T-helper 1 cell treated with Interleukin-12 subunit alpha and Interleukin-12 subunit beta and Interleukin-4 antibody, amounts not matched to agents 30 μg/mL and 1 μg/mL, for 36 hours (primary cell): ENCODE results near the gene FAM76B.
A peak's percentile ranks its signal among the peaks of the same experiment; 100 is the strongest.
"Not testable (repeated sequence)": the region's sequence is repeated elsewhere in the genome, so short reads cannot be mapped to it uniquely, and the experiment has no call there.

ENCODE experiments used
- H3K27ac Mint-ChIP-seq: one replicate; pipeline ENCODE4 v1.8.0; 2021; ENCODE audit warnings: mild to moderate bottlenecking, mixed read lengths
- H3K27me3 Mint-ChIP-seq: one replicate; pipeline ENCODE4 v1.8.0; 2021; ENCODE audit warnings: low read depth, mixed read lengths
- H3K36me3 Mint-ChIP-seq: one replicate; pipeline ENCODE4 v1.8.0; 2021; ENCODE audit warnings: low read depth, mixed read lengths
- H3K4me1 Mint-ChIP-seq: one replicate; pipeline ENCODE4 v1.8.0; 2021; ENCODE audit warnings: low read depth, mixed read lengths
- H3K4me3 Mint-ChIP-seq: one replicate; pipeline ENCODE4 v1.8.0; 2021; ENCODE audit warnings: mild to moderate bottlenecking, moderate library complexity, mixed read lengths
- H3K9me3 Mint-ChIP-seq: one replicate; pipeline ENCODE4 v1.8.0; 2021; ENCODE audit warnings: mixed read lengths

Gene FAM76B

DNA sequence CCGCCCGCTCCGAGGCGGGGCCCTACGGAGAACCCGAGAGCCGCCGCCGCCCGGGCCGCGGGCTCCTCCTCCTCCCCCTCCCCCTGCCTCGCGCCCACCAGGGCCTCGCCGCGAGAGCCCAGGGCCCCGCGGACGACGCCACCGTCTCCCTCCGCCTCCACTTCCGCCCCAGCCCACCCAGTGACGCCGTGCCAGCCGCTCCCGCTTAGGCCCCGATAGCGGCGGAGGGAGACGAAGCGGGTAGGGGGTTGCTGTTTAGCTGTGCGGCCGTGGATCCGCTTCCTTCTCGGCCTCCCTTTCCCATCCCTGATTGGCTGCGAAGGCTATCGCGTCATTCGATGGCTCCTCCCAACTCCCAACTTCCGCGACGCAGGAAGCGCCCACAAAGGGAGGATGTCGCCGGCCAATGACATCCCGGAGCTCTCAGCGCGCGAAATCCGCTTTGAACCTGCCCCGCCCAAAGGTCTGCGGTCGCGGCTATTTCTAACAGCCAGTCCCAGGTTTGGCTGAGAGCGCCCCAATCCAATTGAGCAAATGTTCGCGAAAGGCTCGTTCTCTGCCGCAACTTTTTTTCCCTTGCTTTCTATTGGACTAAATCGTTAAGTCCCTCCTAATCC, at the start of gene FAM76B:
Gene FAM76B (minus strand): TSS at position 277 of the 617 bp plus-strand sequence. CDS start 304 bp downstream, outside the sequence.
- no peaks in the 10 kb centered on the region for H3K9me3 Mint-ChIP-seq

GRCh38 chr11:95835768-95836488, 46.3 kb upstream of the FAM76B start:
- Mint-ChIP-seq H3K4me1 (peaks cover 6% of the 10 kb centered on the region), H3K36me3 (peaks cover 30% of the 10 kb centered on the region), H3K27me3 (no peaks in the 10 kb centered on the region), H3K9me3 (no peaks in the 10 kb centered on the region), H3K4me3 (no peak overlapping the region), H3K27ac (no peak overlapping the region)

More for the DNA sequence above, at the start of gene FAM76B:
- H3K4me1 Mint-ChIP-seq = peaks cover 44% of the 10 kb centered on the region
- peaks cover 26% of the 10 kb centered on the region for H3K36me3 Mint-ChIP-seq
- no peaks in the 10 kb centered on the region for H3K27me3 Mint-ChIP-seq
- H3K4me3 Mint-ChIP-seq = peak within 1 kb of the TSS; percentile 94
- H3K27ac Mint-ChIP-seq = peak within 1 kb of the TSS; percentile 100

GRCh38 chr11:95835351-95835750, 45.8 kb upstream of the FAM76B start:
- Mint-ChIP-seq H3K27ac (no peak overlapping the region), H3K9me3 (no peaks in the 10 kb centered on the region), H3K36me3 (peaks cover 32% of the 10 kb centered on the region), H3K27me3 (no peaks in the 10 kb centered on the region), H3K4me3 (no peak overlapping the region), H3K4me1 (peaks cover 7% of the 10 kb centered on the region)

DNA sequence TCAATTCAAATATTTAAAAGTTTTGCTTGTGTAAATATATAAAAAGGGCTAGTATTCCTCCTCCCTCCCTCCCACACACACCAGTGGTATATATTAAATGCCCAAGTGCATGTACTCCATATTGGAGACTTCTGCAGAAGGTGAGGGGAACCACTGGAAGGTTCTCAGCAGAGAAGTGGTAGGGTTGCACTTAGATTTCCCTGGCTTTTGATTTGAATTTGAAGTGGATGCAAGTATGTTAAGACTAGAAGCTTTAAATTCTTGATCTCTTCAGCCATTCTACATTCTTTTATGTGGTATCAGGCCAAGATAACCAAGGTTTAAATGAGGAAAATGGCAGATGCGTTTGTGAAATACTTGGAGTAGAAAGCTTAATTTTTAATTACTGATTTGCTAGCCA, 43.8 kb upstream of the FAM76B start:
- Mint-ChIP-seq H3K4me1 (peaks cover 7% of the 10 kb centered on the region), H3K4me3 (no peak overlapping the region), H3K27me3 (no peaks in the 10 kb centered on the region), H3K27ac (no peak overlapping the region), H3K36me3 (peaks cover 37% of the 10 kb centered on the region), H3K9me3 (no peaks in the 10 kb centered on the region)

- Mint-ChIP-seq H3K4me1 (peaks cover 7% of the 10 kb centered on the region), H3K27ac (no peak overlapping the region), H3K4me3 (no peak overlapping the region), H3K36me3 (peaks cover 40% of the 10 kb centered on the region), H3K27me3 (no peaks in the 10 kb centered on the region), H3K9me3 (no peaks in the 10 kb centered on the region)
Measured at GRCh38 chr11:95832763-95833162, 43.2 kb upstream of the FAM76B start.

- H3K27me3 Mint-ChIP-seq = no peaks in the 10 kb centered on the region
- H3K4me3 Mint-ChIP-seq = no peak overlapping the region
- H3K27ac Mint-ChIP-seq = no peak overlapping the region
- H3K4me1 Mint-ChIP-seq = peaks cover 7% of the 10 kb centered on the region
- peaks cover 39% of the 10 kb centered on the region for H3K36me3 Mint-ChIP-seq
- no peaks in the 10 kb centered on the region for H3K9me3 Mint-ChIP-seq
Measured at GRCh38 chr11:95831198-95831883, 41.8 kb upstream of the FAM76B start.

DNA sequence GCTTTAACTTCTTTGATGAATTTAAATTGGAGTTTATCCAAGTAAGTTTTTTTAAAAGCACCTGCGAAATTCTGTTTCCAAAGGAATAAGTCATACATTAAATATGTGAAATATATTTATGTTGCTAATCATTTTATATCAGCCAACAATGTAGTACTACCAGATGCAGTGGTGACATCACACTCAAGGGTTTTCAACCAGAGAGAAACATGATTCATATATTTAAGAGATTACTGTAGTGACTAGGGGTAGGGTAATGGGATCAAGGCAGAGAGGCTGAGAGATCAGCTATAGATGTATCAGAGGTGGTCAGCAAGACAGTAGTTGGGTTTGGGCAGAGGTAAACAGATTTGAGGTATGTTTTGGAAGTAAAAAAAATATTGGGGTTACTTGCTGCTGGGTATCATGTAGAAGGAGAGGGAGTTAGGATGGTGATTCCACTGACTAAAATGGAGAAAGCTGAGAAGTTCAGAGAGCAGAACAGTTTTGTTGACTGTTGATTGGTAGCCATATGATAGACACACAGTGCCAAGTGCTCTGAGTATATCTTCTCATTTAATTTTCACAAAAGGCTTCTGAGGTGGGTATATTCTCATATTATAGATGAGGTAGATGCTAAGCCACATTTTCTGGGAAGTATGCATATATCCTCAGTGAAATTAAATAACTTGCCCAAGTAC, 40.1 kb upstream of the FAM76B start:
- Mint-ChIP-seq H3K9me3 (no peaks in the 10 kb centered on the region), H3K36me3 (peaks cover 46% of the 10 kb centered on the region), H3K4me1 (peaks cover 3% of the 10 kb centered on the region), H3K27me3 (no peaks in the 10 kb centered on the region), H3K27ac (peak overlapping the region; percentile 4), H3K4me3 (no peak overlapping the region)

GRCh38 chr11:95827696-95828095, 38.1 kb upstream of the FAM76B start:
- Mint-ChIP-seq H3K27me3 (no peaks in the 10 kb centered on the region), H3K36me3 (peaks cover 45% of the 10 kb centered on the region), H3K27ac (no peak overlapping the region), H3K4me3 (no peak overlapping the region), H3K9me3 (no peaks in the 10 kb centered on the region), H3K4me1 (peaks cover 1% of the 10 kb centered on the region)

DNA sequence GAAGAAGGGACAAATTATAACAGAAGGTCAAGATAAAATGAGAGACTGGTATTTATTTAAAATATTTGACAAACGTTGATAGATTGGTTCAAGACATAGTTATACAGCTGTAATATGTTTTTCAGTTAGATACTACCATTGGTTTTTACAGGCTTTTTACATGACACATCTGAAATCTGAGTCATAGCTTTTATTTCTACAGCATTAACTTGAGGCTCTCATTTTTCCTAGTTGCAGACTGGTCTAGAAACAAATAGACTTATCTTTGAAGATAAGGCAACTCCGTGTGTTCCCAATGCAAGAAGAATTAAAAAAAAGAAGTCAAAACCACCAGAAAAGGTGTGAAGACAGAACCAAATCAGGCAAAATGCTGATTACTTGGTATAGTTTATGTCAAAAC, 32.1 kb upstream of the FAM76B start:
- Mint-ChIP-seq H3K27me3 (no peaks in the 10 kb centered on the region), H3K4me3 (no peak overlapping the region), H3K27ac (no peak overlapping the region), H3K36me3 (peaks cover 47% of the 10 kb centered on the region), H3K9me3 (no peaks in the 10 kb centered on the region), H3K4me1 (no peaks in the 10 kb centered on the region)

- no peak overlapping the region for H3K27ac Mint-ChIP-seq
- H3K4me3 Mint-ChIP-seq = no peak overlapping the region
- peaks cover 40% of the 10 kb centered on the region for H3K36me3 Mint-ChIP-seq
- no peaks in the 10 kb centered on the region for H3K9me3 Mint-ChIP-seq
- H3K4me1 Mint-ChIP-seq = no peaks in the 10 kb centered on the region
- no peaks in the 10 kb centered on the region for H3K27me3 Mint-ChIP-seq
Measured at GRCh38 chr11:95816037-95816436, 26.5 kb upstream of the FAM76B start.

GRCh38 chr11:95811052-95811451, 21.5 kb upstream of the FAM76B start:
- H3K27me3 Mint-ChIP-seq, H3K4me3 Mint-ChIP-seq, H3K27ac Mint-ChIP-seq, H3K4me1 Mint-ChIP-seq: not testable (repeated sequence)
- Mint-ChIP-seq H3K9me3 (peaks cover 27% of the 10 kb centered on the region), H3K36me3 (peaks cover 43% of the 10 kb centered on the region)

DNA sequence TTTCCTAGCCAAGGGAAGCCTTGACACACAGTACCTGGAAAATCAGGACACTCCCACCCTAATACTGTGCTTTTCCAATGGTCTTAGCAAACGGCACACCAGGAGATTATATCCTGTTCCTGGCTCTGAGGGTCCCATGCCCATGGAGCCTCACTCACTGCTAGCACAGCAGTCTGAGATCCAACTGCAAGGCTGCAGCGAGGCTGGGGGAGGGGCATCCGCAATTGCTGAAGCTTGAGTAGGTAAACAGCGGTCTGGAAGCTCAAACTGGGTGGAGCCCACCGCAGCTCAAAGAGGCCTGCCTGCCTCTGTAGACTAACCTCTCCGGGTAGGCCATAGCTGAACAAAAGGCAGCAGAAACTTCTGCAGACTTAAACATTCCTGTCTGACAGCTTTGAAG, 16.9 kb upstream of the FAM76B start:
- H3K27ac Mint-ChIP-seq, H3K4me1 Mint-ChIP-seq, H3K4me3 Mint-ChIP-seq, H3K27me3 Mint-ChIP-seq: not testable (repeated sequence)
- Mint-ChIP-seq H3K9me3 (peaks cover 27% of the 10 kb centered on the region), H3K36me3 (peaks cover 46% of the 10 kb centered on the region)

DNA sequence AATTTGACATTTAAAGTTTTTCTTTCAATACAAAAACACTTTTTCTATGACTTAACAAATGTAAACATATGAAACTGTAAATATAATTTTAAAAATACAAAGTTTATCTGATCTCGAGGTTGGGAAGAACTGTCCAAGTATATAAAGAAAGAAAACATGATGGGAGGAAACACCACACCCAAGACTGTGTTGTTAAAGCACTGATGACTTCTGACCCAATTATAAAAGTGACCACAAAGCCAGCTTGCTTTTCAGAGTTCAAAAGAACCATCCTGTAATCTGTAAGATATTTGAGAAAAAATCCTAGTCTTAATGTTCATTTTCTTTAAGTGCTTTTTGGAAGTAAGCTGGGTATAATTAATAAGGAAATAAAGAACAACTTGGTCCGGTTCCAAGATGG, 16.3 kb upstream of the FAM76B start:
- H3K36me3 Mint-ChIP-seq = peaks cover 47% of the 10 kb centered on the region
- no peak overlapping the region for H3K27ac Mint-ChIP-seq
- no peaks in the 10 kb centered on the region for H3K27me3 Mint-ChIP-seq
- peaks cover 6% of the 10 kb centered on the region for H3K4me1 Mint-ChIP-seq
- no peak overlapping the region for H3K4me3 Mint-ChIP-seq
- H3K9me3 Mint-ChIP-seq = peaks cover 27% of the 10 kb centered on the region

GRCh38 chr11:95803973-95804372, 14.4 kb upstream of the FAM76B start:
- Mint-ChIP-seq H3K4me1 (peaks cover 12% of the 10 kb centered on the region), H3K9me3 (peaks cover 13% of the 10 kb centered on the region), H3K4me3 (no peak overlapping the region), H3K27ac (no peak overlapping the region), H3K36me3 (peaks cover 51% of the 10 kb centered on the region), H3K27me3 (no peaks in the 10 kb centered on the region)
